NCI-H146 treated with DMSO at 0.1 percent for 48 hours (cell line): ENCODE measurements around the gene DHX35.

Experiments used
- DNase-seq: peaks from one replicate; lab custom pipeline; 2025; ENCODE audit not compliant: unreplicated experiment; lab: John Stamatoyannopoulos, UW

DHX35 gene

GRCh38 chr20:39019027-39019426 is 56.9 kb downstream of the DHX35 start:
- DNase-seq = no peak

DNA sequence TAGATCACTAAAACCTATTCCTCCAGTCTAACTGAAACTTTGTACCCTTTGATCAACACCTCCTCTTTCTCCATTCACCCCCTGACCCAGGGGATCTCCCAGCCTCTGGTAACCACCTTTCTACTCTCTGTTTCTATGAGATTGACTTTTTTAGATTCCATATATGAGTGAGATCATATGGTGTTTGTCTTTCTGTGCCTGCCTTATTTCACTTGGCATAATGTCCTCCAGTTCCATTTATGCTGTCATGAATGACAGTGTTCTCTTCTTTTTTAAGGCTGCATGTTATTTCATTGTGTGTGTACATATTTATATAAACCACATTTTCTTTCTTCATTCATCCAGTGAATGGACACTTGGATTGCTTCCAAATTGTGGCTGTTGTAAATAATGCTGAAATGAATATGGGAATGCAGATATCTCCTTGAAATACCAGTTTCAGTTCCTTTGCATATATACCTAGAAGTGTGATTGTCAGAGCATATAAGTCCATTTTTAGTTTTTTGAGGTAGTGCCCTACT is 57.7 kb downstream of the DHX35 start:
- no peak for DNase-seq

DNA sequence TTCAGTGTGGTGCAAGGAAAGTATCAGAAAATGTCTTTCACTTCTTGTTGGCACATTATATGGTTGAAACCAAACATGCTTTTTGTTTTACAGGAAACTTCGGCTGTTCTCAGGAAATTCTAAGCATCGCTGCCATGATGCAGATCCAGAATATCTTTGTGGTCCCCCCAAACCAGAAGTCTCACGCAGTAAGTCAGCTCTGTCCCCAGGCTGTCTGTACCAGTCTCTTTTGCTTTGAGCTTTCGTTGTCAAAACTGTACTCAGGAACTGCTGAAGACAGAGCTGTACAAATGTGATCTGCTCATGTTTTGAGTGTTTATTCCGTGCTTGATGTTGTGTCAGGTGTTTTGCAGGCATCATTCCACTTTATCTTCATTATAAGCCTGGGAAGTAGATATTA is 59.6 kb downstream of the DHX35 start:
- DNase-seq = no peak

- DNase-seq = no peak
Observed at GRCh38 chr20:39025883-39026282, 63.7 kb downstream of the DHX35 start.

DNA sequence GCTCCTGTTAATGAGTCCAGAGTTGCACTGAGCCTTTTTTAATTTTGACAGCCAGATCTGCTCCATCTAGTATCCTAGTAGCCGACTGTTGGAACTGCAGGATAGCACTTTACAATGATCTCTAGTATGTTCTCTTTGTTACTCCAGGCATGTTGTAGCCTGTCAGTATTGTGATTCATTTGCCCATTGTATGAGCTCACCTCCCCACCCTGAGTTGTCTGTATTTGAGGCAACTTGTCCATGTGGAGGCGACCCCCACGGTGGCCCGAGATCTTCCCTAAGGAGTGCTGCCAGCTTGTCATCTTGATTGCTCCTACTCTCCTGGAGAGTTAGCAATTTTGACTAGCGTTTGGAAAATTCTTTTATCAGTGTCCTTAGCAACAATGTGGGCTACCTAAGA is 67.2 kb downstream of the DHX35 start:
- no peak for DNase-seq

DNA sequence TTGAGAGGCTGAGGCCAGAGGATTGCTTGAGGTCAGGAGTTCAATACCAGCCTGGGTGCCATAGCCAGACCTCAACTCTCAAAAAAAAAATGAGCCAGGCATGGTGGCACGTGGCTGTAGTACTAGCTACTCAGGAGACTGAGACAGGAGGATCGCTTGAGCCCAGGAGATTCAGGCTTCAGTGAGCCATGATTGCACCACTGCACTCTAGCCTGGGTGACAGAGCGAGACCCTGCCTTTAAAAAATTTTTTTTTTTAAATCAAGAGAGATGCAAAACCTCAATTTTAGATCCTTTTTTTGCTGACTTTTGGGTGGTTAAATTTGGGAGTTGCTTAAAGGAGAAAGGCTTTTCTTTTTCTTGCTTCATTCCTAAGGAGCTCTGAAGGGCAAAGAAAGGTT is 70.9 kb downstream of the DHX35 start:
- no peak for DNase-seq

DNA sequence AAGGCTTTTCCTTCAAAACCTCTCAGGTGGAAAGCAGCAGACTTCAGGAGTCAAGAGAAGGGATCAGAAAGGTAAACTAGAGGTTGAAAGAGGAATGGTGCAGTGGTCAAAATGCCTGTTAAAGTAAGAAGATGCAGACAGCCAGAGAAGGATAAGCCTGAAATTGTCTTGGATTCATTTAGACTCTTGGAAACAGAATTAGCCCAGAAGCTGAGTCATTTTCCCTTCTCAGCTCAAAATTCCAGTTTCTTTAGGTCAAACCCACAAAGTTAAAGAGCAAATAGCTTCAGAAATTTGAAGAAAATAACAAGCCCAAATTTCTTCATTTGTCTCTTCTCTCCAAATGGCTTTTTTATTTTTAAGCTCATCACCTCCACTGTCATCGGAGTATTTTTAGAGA is 73.9 kb downstream of the DHX35 start:
- DNase-seq = no peak

- no peak for DNase-seq
Observed at GRCh38 chr20:39036851-39037250, 74.7 kb downstream of the DHX35 start.

DNA sequence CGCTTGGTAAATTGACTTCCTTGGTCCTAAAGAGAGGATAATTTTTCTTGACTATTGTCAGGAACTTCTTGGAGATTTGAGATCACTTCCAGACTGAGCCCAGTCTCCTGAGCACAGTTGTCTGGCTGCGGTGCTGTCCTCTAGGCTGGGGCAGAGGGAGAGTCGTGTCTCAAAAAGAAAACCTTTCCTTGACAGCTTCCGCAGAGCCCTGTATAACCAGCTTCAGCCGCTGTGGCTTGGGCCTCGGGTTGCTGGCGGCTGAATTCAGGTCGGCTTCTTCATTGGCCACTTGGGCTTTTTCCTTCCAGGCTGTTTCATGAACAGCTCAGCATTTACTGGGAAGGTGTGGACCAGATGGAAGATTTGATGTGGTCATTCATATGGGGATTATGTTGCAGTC is 75.9 kb downstream of the DHX35 start:
- no peak for DNase-seq

DNA sequence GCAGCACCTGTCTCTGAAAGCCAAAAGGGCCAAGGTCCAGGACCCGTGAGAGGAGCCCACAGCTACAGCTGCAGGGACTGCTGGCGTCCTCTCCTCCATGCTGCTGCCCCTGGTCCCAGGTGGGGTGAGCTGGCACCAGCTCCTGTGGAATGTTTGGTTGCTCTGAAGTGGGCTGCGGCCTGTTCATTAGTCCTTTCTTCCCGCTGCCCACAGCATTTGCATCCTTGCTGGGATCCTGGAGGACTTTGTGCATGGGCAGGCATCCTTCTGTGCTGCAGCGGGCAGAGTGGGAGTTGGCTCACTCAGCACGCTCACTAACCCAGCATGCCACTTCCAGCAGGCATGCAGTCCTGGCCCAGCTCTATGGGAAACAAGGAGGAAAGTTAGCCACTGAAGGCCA is 76.4 kb downstream of the DHX35 start:
- no peak for DNase-seq

- DNase-seq = no peak
Observed at GRCh38 chr20:39039261-39039660, 77.1 kb downstream of the DHX35 start.

- no peak for DNase-seq
Observed at GRCh38 chr20:39040116-39040515, 78.0 kb downstream of the DHX35 start.

DNA sequence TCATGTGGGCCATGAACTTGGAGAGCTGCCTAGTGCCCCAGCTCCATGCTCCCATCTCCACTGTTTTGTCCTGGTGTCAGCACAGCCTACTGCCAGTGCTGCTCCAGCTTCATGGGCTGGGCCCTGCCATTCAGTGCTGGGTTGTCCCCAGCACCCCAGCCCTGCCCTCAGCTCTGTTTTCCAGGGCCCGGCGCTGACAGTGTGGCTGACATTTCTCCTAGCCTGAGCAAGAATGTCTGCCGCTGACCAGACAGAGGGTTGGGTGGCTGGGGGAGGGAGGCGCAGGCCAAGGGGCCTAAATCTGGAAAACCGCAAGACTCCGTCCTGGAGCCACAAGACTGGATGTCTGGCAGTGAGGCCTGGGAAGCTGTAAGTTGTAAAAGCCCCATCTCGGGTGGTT is 78.9 kb downstream of the DHX35 start:
- DNase-seq = no peak

DNA sequence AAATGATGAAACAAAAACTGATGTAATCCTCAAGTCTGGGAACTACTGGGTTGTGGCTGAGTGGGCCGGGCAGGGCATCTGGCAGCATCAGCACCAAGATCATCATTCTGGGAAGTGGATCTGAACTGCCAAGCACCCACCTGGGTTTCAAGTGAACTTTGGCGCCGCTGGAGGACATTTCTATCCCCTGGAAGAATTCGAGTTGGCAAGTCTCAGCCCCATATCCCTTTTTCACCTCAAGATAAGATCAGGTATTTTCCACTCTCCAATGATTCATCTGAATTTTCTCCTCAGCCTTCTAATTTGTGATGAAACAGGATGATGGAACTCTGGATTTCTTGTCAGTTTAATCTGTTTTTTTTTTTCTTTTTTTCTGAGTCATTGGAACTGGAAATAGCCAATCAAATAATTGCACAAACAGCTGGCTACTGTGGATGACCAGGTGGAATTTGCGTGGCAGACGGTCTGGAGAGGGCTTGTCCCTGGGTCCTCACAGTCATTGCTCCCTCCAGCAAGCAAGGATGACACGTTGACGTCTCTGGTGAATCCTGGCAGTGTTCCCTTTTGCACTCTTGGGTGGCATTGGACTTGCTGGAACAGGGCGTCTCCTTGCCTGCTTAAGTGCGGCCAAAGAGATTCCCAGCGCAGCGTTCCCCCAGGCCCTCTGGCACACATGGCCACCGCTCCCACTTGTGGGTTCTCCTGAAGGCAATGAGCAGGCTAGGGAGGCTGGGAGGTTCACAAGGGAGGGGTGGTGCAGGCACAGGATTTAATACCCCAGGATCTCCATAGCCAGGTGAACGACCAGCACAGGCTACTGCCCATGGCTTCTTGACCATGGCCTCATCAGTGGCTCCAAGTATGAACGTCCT is 80.4 kb downstream of the DHX35 start:
- DNase-seq = no peak

DNA sequence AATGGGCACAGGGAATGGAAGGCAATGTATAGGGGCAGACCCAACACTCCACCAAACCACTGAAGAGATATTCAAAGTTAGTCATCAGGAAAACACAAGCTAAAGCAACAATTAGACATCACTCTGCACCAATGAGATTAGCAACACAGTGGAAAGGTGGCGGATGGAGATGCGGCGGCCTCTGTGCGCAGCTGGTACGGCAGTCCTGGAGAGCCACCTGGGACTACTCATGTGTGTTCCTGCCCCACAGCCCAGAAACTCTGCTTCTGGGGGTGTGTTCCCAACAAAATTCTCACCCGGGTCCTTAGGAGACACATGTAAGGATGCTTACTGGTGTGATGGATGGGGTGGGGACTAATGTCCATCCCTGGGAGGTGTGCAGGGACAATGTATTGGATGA is 82.4 kb downstream of the DHX35 start:
- no peak for DNase-seq

DNA sequence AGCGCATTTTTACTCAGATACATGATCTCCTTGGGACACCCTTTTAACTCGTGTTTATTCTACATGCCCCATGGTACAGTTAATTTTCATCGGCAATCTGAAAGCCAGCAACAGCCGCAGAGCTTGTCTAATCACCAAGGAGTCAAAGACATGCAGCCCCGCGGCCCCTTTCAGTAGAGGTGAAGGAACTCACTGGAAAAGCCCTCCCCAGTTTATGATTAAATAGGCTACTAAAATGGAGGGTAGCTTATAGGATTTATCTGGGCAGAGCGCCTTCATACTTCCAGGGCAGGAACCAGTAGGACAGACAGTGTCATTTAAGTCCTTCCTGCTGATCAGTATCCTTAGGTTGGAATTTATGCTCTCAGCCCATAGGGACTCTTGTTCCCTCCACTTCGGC is 83.5 kb downstream of the DHX35 start:
- DNase-seq = no peak

GRCh38 chr20:39047417-39047985 is 85.4 kb downstream of the DHX35 start:
- DNase-seq = no peak

- DNase-seq = peak; percentile 12
Observed at GRCh38 chr20:39048000-39048696, 86.0 kb downstream of the DHX35 start.

DNA sequence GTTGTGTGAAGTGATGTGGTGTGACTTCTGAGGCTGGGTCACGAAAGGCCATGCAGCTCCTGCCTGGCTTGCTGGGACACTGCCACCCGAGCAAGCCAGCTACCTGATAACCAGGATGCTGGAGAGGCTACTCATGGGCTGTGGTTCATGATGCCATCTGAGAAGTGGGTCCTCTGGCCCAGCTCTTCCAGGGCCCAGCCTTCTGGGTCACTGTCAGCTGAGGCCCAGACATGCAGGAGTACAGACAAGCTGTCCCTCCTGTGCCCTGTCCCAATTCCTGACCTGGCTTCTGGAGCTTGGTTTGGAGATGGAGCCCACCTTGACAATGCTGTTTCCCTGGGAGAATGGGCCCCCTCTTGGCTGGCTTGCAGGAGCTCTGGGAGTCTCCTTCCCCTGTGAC is 87.0 kb downstream of the DHX35 start:
- DNase-seq = no peak

DNA sequence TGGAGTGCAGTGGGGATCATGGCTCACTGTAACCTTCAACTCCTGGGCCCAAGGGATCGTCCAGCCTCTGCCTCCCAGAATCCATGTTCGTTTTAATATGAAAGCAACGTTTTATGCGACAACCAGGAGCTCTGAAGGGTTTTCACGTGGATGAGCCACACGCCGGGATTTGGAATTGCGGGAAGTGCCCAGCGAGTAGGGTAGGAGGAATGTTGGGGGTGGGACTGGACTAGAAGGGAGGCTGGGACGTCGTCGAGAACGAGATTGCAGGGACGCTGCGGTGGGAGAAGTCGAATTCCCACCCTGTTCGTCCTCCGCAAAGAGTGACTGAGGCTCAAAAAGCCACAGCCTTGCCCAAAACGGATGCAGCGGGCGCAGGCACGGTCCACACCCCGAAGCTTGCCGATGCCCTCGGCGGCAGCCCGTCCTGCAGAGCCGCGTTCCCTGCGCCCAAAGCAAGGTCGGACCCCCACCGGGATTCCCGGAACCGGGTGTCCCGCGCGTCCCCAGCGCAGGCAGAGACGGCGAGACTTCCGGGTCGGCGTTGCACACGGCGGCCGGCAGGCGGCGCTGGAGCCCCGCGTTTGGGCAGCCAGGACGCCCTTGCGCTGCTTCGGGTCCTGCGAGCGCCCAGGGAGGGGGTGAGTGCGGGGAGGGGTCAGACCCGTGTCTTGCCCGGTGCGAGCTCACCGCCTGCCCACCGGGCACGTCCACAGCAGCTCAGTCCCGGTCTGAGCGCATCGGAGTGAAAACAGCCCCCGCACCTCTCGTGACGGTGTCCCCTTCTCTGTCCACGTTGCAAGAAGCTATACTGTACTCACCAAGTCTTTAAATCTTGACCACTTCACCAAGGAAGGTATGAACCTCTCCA is 87.8 kb downstream of the DHX35 start:
- DNase-seq = peak; percentile 69

DNA sequence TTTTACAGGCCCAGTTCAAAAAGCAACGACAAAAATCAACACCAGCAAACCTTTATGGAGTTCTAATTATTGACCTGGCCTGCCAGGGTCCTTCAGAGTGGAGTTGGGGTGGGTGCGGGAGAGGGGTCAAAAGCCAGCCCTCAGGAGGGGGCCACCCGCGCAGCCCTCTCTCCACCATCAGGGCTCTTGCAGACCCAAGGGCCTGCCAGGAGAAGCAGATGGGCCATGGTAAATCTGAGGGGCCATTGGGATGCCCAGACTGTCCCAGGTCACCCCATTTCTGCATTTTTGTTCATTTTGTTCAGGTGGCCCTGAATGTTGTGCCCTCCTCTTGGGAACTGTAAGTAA is 88.4 kb downstream of the DHX35 start:
- DNase-seq = no peak
